ENCODE data around the gene A4GALT.

DNA sequence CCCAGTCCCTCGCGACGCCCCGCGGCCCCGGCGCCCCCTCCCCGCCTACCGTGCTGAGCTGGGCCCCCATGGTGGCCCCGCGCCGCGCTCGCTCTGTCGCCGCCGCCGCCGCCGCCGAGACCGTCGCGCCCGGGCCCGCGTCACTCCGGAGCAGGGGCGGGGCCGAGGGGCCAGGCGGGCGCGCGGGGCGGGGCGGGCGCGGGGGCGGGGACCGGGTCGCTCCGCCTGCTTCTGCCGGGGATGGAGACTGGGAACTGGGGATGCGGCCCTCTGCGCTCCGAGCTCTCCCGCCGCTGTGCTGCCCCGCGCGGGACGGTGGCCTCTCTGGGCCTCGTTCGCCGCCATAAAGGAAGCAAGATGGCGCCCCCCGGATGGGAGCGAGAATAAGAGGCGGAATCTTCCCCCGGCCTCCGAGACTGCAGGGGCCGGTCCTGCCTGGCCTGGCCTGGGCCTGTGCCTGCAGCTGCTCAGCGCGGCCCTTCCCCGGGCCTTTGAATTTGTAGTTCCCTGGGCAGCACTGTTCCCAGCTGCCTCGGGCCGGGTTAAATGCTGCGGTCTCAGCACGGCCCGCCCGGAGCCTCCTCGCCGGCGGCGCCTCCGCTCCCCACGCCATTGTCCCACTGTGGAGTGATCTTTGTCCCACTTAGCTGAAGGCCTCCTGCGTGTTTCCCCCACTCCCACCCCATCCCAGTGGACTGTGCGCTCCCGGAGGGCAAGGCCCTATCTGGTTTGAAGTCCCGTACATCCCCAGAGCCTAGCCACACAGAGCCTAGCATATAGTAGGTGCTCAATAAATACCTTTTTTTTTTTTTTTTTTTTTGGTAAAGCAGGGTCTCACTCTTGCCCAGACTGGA, 71.2 kb downstream of the A4GALT start, which contains the start of gene CYB5R3:
- TF ChIP-seq, protein P1, sequence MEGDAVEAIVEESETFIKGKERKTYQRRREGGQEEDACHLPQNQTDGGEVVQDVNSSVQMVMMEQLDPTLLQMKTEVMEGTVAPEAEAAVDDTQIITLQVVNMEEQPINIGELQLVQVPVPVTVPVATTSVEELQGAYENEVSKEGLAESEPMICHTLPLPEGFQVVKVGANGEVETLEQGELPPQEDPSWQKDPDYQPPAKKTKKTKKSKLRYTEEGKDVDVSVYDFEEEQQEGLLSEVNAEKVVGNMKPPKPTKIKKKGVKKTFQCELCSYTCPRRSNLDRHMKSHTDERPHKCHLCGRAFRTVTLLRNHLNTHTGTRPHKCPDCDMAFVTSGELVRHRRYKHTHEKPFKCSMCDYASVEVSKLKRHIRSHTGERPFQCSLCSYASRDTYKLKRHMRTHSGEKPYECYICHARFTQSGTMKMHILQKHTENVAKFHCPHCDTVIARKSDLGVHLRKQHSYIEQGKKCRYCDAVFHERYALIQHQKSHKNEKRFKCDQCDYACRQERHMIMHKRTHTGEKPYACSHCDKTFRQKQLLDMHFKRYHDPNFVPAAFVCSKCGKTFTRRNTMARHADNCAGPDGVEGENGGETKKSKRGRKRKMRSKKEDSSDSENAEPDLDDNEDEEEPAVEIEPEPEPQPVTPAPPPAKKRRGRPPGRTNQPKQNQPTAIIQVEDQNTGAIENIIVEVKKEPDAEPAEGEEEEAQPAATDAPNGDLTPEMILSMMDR (conservative IDR thresholded peaks at IDR 0.05 in 1 of 2, IDR thresholded peaks at IDR 0.05 in 1 of 2; ENCODE audit: low read depth in 1 of 2, low read length in 2 of 2): no peak
- TF ChIP-seq EZH2 (IDR thresholded peaks at IDR 0.05; ENCODE audit: low read length, missing control alignments): no peak

All from fibroblast of lung (primary cell).